Breast epithelium (tissue), 4 donors: ENCODE results near the gene MCL1. TPM values are rescaled to one million over a fixed set of nuclear protein-coding genes. Genes with fewer than 3 reads are reported as not detected.

ENCODE experiments used
- DNase-seq, 2 donors: peaks; one replicate each; pipeline ENCODE4 v3.0.0-alpha.2; 2019; ENCODE audit warnings: low spot score in 2 of 2
- H3K27ac ChIP-seq, 2 donors: fragments of 200-600 bp; sonication (generic) in 1 of 2; one replicate each; pipeline ENCODE4 v1.5.1; 2016 to 2019; ENCODE audit warnings: mild to moderate bottlenecking in 1 of 2
- H3K27me3 ChIP-seq, 2 donors: fragments of 200-600 bp; sonication (generic) in 1 of 2; one replicate each; pipeline versions ENCODE4 v1.5.1 to v1.6.0; 2017 to 2019; ENCODE audit warnings: control low read depth in 1 of 2, mild to moderate bottlenecking in 1 of 2
- H3K36me3 ChIP-seq: fragments of 200-600 bp; one replicate; pipeline ENCODE4 v1.5.1; 2019
- H3K4me1 ChIP-seq, 2 donors: fragments of 200-600 bp; sonication (generic); one replicate each; pipeline ENCODE4 v1.5.1; 2016 to 2019; ENCODE audit warnings: control low read depth in 1 of 2
- H3K4me3 ChIP-seq, 3 donors: fragments of 200-600 bp; sonication (generic); 1 replicate in 2 of 3; 2 replicates in 1 of 3; pipeline ENCODE4 v1.5.1; 2016 to 2019; ENCODE audit warnings: mild to moderate bottlenecking in 3 of 3, moderate library complexity in 2 of 3
- H3K9me3 ChIP-seq, 2 donors: fragments of 200-600 bp; sonication (generic) in 1 of 2; one replicate each; pipeline ENCODE4 v1.5.1; 2016 to 2019; ENCODE audit warnings: control low read depth in 1 of 2
- CTCF ChIP-seq, 3 donors: fragments of 450-650 bp; IDR thresholded peaks; one replicate each; pipeline ENCODE4 v1.5.1; 2016 to 2017; ENCODE audit warnings: antibody characterized with exemption in 3 of 3, mild to moderate bottlenecking in 3 of 3, moderate library complexity in 3 of 3
- POLR2A ChIP-seq: fragments of 450-650 bp; IDR thresholded peaks from one replicate; pipeline ENCODE4 v1.6.1; 2016; ENCODE audit warnings: antibody characterized with exemption, mild to moderate bottlenecking, moderate library complexity
- POLR2AphosphoS5 ChIP-seq, 3 donors: sonication (generic); formaldehyde crosslinking; IDR thresholded peaks; one replicate each; pipeline ENCODE4 v1.6.1; 2017; ENCODE audit warnings: antibody characterized with exemption in 3 of 3
- intact Hi-C: fragments of 100-400 bp; cut with DNase I; formaldehyde crosslinking; loops from one replicate; pipeline ENCODE4 v1.15.1; 2023; ENCODE audit warnings: low total_unique reads
- total RNA-seq, 3 donors: library from RNA; depleted of rRNA; stranded (reverse); fragments of >200 nt; gene quantifications; one replicate each; pipeline ENCODE4 v1.1.0, GENCODE V29; 2016

The MCL1 gene
- total RNA-seq, 3 donors from 2014 or later = 257 to 535 (median 333) TPM

GRCh38 chr1:150551784-150552127 lies 27.7 kb downstream of the MCL1 start:
- DNase-seq = no peak
- H3K27ac ChIP-seq = peak overlapping the region; percentile 84 to 97
- intact Hi-C loops = no loop called here
- H3K4me1 ChIP-seq = peaks cover 12 to 20% of the 10 kb centered on the region in 2 donors
- H3K4me3 ChIP-seq = peak overlapping the region in 1 of 3 donors; percentile 48
- H3K36me3 ChIP-seq = no peaks in the 10 kb centered on the region
- no peak for TF ChIP-seq POLR2A
- no peaks in the 10 kb centered on the region for H3K27me3 ChIP-seq
- H3K9me3 ChIP-seq = no peaks in the 10 kb centered on the region

GRCh38 chr1:150551051-150551783 lies 28.2 kb downstream of the MCL1 start:
- no peak for DNase-seq
- intact Hi-C loops = no loop called here
- H3K4me3 ChIP-seq = peak overlapping the region in 2 of 3 donors; percentile 62 to 88
- TF ChIP-seq POLR2AphosphoS5 (IDR thresholded peaks at IDR 0.05) (no peak), CTCF (IDR thresholded peaks at IDR 0.05) (no peak), POLR2A (no peak)
- H3K4me1 ChIP-seq = peaks cover 12 to 20% of the 10 kb centered on the region in 2 donors
- no peaks in the 10 kb centered on the region for H3K9me3 ChIP-seq
- peak overlapping the region; percentile 84 to 97 for H3K27ac ChIP-seq
- H3K36me3 ChIP-seq = no peaks in the 10 kb centered on the region
- H3K27me3 ChIP-seq = no peaks in the 10 kb centered on the region

- DNase-seq = no peak
- H3K27me3 ChIP-seq = no peaks in the 10 kb centered on the region
- intact Hi-C loops = no loop called here
- no peaks in the 10 kb centered on the region for H3K9me3 ChIP-seq
- H3K4me3 ChIP-seq = peak overlapping the region; percentile 62 to 88 (median 62)
- H3K27ac ChIP-seq = peak overlapping the region; percentile 84 to 97
- no peaks in the 10 kb centered on the region for H3K36me3 ChIP-seq
- H3K4me1 ChIP-seq = peaks cover 12 to 20% of the 10 kb centered on the region in 2 donors
- no peak for TF ChIP-seq POLR2A
These were observed 29.0 kb downstream of the MCL1 start for GRCh38 chr1:150550222-150551050.

GRCh38 chr1:150549496-150550221 lies 29.8 kb downstream of the MCL1 start:
- intact Hi-C loops = no loop called here
- Histone ChIP-seq H3K4me1 (peaks cover 12 to 20% of the 10 kb centered on the region in 2 donors), H3K36me3 (no peaks in the 10 kb centered on the region), H3K9me3 (no peaks in the 10 kb centered on the region), H3K4me3 (peak overlapping the region; percentile 62 to 88 (median 62)), H3K27me3 (no peaks in the 10 kb centered on the region), H3K27ac (peak overlapping the region; percentile 84 to 97)
- no peak for TF ChIP-seq POLR2AphosphoS5 (IDR thresholded peaks at IDR 0.05)
- no peak for TF ChIP-seq POLR2A
- TF ChIP-seq CTCF (IDR thresholded peaks at IDR 0.05) = no peak
- DNase-seq = peak in 1 of 2 donors; percentile 63

GRCh38 chr1:150548632-150549495 lies 30.5 kb downstream of the MCL1 start, which contains the start of gene ADAMTSL4:
TSS of gene ADAMTSL4 (plus strand) at chr1:150549408. CDS start at chr1:150552289, 2,881 bp downstream.
- TF ChIP-seq POLR2AphosphoS5 (IDR thresholded peaks at IDR 0.05) = no peak
- no peak for TF ChIP-seq CTCF (IDR thresholded peaks at IDR 0.05)
- no peak for TF ChIP-seq POLR2A
- peaks cover 12 to 20% of the 10 kb centered on the region in 2 donors for H3K4me1 ChIP-seq
- no peaks in the 10 kb centered on the region for H3K27me3 ChIP-seq
- H3K27ac ChIP-seq = peak within 1 kb of the TSS; percentile 84 to 97
- intact Hi-C loops = no loop called here
- peak in 1 of 2 donors; percentile 63 for DNase-seq
- no peaks in the 10 kb centered on the region for H3K9me3 ChIP-seq
- peak within 1 kb of the TSS; percentile 62 to 88 (median 62) for H3K4me3 ChIP-seq
- H3K36me3 ChIP-seq = no peaks in the 10 kb centered on the region
